Epithelial cell of esophagus (primary cell): ENCODE results near the gene MAGI2.
"Not testable (repeated sequence)": the region's sequence is repeated elsewhere in the genome, so short reads cannot be mapped to it uniquely, and the experiment has no call there.

Experiments
- DNase-seq: peaks from one replicate; pipeline ENCODE4 v3.0.0; 2010; ENCODE audit warnings: low read depth
- H3K4me3 ChIP-seq: 2 replicates; pipeline ENCODE4 v1.5.1; 2011; ENCODE audit warnings: mild to moderate bottlenecking, low read length, control low read depth
- TF ChIP-seq, protein P1 (sequence below): IDR thresholded peaks from 2 replicates; pipeline ENCODE4 v1.5.1; 2011; ENCODE audit warnings: low read depth, mild to moderate bottlenecking, low read length, control low read depth, inconsistent platforms; ENCODE audit not compliant: insufficient read depth; ENCODE audit errors: missing control alignments

The MAGI2 gene

DNA sequence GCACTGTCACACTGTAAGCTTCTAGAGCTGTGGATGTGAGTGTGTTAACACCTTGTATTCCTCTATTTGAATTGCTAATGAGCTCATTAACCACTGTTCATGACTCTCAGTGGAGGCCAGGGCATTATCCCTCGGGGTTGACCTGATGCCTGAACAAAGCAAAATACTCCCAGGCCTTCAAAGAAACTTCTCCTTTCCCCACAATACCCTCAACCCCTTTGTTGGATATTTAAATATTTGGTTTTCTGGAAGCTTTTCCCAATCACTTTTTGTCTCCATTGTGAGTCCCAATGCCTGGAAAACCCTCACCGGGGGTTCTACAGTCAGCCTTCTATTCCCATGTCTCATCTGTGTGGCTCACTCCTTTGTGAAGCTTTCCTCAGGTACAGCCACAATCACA lies 874.8 kb downstream of the MAGI2 start:
- DNase-seq, result no peak
- TF ChIP-seq, protein P1, sequence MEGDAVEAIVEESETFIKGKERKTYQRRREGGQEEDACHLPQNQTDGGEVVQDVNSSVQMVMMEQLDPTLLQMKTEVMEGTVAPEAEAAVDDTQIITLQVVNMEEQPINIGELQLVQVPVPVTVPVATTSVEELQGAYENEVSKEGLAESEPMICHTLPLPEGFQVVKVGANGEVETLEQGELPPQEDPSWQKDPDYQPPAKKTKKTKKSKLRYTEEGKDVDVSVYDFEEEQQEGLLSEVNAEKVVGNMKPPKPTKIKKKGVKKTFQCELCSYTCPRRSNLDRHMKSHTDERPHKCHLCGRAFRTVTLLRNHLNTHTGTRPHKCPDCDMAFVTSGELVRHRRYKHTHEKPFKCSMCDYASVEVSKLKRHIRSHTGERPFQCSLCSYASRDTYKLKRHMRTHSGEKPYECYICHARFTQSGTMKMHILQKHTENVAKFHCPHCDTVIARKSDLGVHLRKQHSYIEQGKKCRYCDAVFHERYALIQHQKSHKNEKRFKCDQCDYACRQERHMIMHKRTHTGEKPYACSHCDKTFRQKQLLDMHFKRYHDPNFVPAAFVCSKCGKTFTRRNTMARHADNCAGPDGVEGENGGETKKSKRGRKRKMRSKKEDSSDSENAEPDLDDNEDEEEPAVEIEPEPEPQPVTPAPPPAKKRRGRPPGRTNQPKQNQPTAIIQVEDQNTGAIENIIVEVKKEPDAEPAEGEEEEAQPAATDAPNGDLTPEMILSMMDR, result no peak
- no peak overlapping the region for H3K4me3 ChIP-seq

DNA sequence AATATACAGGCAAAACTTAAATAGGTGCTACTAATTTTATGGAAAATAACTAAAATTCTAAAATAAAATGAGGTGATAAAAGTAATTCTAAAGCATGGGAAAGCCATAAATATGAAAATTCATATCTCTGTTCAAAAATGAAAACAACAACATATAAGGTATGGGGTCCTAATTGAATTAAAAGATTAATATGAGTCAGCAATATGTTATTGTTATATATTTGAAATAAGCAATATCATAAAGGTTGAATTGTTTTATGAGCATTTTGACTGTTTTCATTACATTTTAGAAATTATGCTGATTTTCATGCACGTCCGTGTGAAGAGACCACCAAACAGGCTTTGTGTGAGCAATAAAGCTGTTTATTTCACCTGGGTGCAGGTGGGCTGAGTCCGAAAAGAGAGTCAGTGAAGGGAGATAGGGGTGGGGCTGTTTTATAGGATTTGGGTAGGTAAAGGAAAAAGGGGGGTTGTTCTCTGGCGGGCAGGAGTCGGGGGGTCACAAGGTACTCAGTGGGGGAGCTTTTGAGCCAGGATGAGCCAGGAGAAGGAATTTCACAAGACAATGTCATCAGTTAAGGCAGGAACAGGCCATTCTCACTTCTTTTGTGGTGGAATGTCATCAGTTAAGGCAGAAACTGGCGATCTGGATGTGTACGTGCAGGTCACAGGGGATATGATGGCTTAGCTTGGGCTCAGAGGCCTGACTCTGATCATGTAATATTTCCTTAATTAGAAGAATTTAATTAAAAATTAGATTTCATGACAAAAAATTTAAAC lies 876.1 kb downstream of the MAGI2 start:
- H3K4me3 ChIP-seq, result not testable (repeated sequence)

DNA sequence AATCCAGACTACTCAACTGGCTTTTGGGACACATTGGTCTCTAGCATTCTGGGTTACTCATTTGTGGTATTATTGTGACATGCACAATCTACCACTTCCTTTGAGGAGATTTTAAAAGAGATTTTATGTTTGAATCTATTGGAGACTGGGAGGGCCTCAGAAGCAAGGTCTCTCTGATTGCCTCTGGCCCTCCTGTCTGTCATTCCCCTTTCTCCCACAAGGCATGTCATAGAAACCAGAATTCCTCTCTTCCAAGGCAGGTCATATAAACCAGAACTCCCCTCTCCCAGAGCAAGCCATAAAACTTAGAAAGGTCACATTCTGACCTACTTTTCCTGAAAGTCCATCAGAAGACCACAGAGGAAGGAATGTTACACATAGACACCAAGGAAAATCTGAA lies 877.2 kb downstream of the MAGI2 start:
- no peak overlapping the region for H3K4me3 ChIP-seq
- no peak for DNase-seq
- TF ChIP-seq, protein P1, result no peak

More for the DNA sequence above, 876.1 kb downstream of the MAGI2 start:
- not testable (repeated sequence) for DNase-seq

DNA sequence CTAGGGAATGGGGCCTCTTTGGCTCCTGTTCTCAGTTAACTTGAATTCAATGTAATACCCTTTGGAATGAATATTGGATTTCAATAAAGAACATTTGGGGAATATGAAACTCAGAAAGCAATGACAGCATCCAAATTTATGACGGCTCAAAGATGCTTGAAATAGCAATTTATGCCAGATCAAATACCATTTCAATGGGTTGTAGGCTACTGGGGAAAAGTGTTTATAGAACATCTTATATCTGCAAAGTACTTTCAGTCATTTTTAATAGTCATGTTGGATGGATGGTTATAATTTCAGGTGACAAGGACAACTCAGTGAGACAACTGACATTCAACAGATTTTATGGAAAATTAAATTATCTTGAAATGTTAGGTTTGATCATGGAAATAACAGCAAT lies 882.2 kb downstream of the MAGI2 start:
- DNase-seq, result no peak
- TF ChIP-seq, protein P1, result no peak
- H3K4me3 ChIP-seq, result no peak overlapping the region

DNA sequence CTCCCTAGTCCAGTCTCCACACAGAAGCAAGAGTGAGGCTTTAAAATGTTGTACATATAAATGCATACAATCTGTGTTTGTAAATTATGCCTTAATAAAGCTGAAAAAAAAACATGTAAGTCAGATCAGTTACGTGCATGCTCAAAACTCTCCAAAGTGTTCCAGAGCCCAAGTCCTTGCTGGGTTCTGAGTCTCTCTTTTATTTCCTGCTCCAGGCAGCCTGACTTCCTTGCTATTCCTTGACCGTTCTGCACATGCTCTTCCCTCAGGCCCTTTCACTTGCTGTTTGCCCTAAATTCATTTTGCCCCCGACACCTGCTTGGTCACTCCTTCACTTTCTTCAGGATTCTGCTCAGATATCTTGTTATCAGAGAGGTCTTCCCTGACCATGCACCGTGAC lies 884.8 kb downstream of the MAGI2 start:
- no peak overlapping the region for H3K4me3 ChIP-seq
- TF ChIP-seq, protein P1, result no peak
- no peak for DNase-seq

DNA sequence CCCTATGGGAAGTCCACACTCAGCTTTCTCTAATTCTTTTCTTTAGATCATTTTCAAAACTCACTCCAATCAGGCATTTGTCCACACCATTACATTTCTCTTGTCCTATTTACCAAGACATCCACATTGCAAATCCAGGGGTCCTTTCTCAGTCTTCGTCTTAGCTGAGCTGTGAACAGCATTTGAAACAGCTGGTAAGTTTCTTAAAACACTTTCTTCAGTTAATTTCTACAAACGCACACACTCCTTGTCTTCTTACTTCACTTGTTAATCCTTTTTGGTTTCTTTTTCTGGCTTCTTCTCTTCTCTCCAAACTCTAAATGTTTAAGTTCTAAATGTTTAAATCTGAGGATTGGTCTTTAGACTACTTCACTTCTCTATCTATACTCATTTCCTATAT lies 885.6 kb downstream of the MAGI2 start:
- TF ChIP-seq, protein P1, result no peak
- DNase-seq, result no peak

DNA sequence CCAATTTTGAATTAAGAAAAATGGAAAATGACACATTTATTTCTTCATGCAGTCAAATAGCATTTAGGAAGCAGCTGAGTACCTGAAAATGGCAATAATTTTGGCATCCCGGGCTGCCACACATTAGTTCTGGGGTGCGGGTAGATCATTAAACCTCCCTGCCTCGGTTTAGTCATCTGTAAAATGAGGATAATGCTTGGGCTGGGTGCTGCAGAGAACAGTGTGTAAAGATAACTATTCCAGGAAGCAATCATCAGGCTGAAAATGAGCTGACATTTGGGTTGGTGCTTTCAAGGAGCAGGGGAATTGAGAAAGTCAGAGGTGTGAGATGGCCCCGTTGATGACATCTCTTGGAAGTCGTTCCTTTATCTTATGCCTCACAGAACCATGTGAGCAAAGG lies 887.7 kb downstream of the MAGI2 start:
- DNase-seq, result no peak
- H3K4me3 ChIP-seq, result no peak overlapping the region
- TF ChIP-seq, protein P1, result no peak

More for the DNA sequence above, 885.6 kb downstream of the MAGI2 start:
- H3K4me3 ChIP-seq, result no peak overlapping the region
